Endothelial cell (in vitro differentiated cells): ENCODE results near the gene MED31. TPM values are rescaled to one million over a fixed set of nuclear protein-coding genes. Genes with fewer than 3 reads are reported as not detected.

Source experiments
- DNase-seq: peaks from one replicate; pipeline ENCODE4 v3.0.0; 2021; ENCODE audit warnings: low spot score
- H3K27ac Mint-ChIP-seq: one replicate; pipeline ENCODE4 v1.8.0; 2021; ENCODE audit warnings: mixed read lengths, inconsistent platforms; ENCODE audit not compliant: unreplicated experiment
- H3K27me3 Mint-ChIP-seq: one replicate; pipeline ENCODE4 v1.8.0; 2021; ENCODE audit warnings: mild to moderate bottlenecking, moderate library complexity, mixed read lengths, inconsistent platforms; ENCODE audit not compliant: unreplicated experiment
- H3K36me3 Mint-ChIP-seq: one replicate; pipeline ENCODE4 v1.8.0; 2021; ENCODE audit warnings: mild to moderate bottlenecking, low read depth, mixed read lengths, inconsistent platforms; ENCODE audit not compliant: unreplicated experiment
- H3K4me1 Mint-ChIP-seq: one replicate; pipeline ENCODE4 v1.8.0; 2021; ENCODE audit warnings: mild to moderate bottlenecking, mixed read lengths, inconsistent platforms; ENCODE audit not compliant: unreplicated experiment
- H3K4me3 Mint-ChIP-seq: one replicate; pipeline ENCODE4 v1.8.0; 2021; ENCODE audit warnings: mild to moderate bottlenecking, mixed read lengths, inconsistent platforms; ENCODE audit not compliant: unreplicated experiment
- H3K9me3 Mint-ChIP-seq: one replicate; pipeline ENCODE4 v1.8.0; 2021; ENCODE audit warnings: mixed read lengths, inconsistent platforms; ENCODE audit not compliant: unreplicated experiment
- total RNA-seq: library from RNA; stranded (reverse); fragmentation: NEBNext Ultra II Directional; extraction: Animal tissue kit (Norgen Biotek cat#: 25700); gene quantifications from one replicate; pipeline ENCODE4 v1.2.1, GENCODE V29; 2021; ENCODE audit not compliant: unreplicated experiment
- TF ChIP-seq, protein P1 (sequence below): fragments of 200-600 bp; sonication (generic); IDR thresholded peaks from one replicate; pipeline ENCODE4 v1.5.0; 2021; ENCODE audit warnings: antibody characterized with exemption; ENCODE audit not compliant: unreplicated experiment

MED31 gene
- total RNA-seq, 1 donor from 2014 or later, result 18.3 TPM

- DNase-seq, result peak; percentile 48
- Mint-ChIP-seq H3K9me3 (no peaks in the 10 kb centered on the region), H3K36me3 (no peaks in the 10 kb centered on the region), H3K27ac (peak overlapping the region; percentile 18), H3K27me3 (peaks cover 13% of the 10 kb centered on the region), H3K4me3 (peak overlapping the region; percentile 83), H3K4me1 (peaks cover 30% of the 10 kb centered on the region)
- TF ChIP-seq, protein P1, sequence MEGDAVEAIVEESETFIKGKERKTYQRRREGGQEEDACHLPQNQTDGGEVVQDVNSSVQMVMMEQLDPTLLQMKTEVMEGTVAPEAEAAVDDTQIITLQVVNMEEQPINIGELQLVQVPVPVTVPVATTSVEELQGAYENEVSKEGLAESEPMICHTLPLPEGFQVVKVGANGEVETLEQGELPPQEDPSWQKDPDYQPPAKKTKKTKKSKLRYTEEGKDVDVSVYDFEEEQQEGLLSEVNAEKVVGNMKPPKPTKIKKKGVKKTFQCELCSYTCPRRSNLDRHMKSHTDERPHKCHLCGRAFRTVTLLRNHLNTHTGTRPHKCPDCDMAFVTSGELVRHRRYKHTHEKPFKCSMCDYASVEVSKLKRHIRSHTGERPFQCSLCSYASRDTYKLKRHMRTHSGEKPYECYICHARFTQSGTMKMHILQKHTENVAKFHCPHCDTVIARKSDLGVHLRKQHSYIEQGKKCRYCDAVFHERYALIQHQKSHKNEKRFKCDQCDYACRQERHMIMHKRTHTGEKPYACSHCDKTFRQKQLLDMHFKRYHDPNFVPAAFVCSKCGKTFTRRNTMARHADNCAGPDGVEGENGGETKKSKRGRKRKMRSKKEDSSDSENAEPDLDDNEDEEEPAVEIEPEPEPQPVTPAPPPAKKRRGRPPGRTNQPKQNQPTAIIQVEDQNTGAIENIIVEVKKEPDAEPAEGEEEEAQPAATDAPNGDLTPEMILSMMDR, result no peak
Measured at GRCh38 chr17:6654841-6655731, 3.7 kb upstream of the MED31 start.

GRCh38 chr17:6651919-6652452 lies 581 bp upstream of the MED31 start:
- TF ChIP-seq, protein P1, result no peak
- no peak for DNase-seq
- Mint-ChIP-seq H3K27me3 (peaks cover 12% of the 10 kb centered on the region), H3K4me1 (peaks cover 23% of the 10 kb centered on the region), H3K4me3 (peak overlapping the region; percentile 31), H3K36me3 (peaks cover 9% of the 10 kb centered on the region), H3K27ac (no peak overlapping the region), H3K9me3 (no peaks in the 10 kb centered on the region)

DNA sequence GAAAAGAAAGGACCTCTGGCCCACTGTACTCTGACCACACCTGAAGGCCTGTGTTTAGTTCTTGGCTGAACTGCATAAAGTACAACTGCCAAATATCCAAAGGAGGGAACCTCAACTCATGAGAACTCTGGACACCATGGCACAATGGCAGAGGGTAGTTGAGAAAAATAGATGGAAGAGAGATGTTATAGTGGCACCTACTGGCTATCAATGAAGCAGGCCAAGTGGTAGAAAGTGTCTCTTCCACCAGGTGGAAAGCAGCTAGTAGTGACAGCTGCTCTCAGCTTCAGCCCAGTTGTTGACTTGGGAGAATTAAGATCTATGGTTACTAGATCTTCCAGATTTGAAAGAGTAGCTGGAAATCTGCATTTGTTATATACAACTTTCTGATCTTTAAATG lies 3.2 kb downstream of the MED31 start:
- peaks cover 11% of the 10 kb centered on the region for H3K4me1 Mint-ChIP-seq
- DNase-seq, result no peak
- peaks cover 17% of the 10 kb centered on the region for H3K36me3 Mint-ChIP-seq
- H3K27ac Mint-ChIP-seq, result no peak overlapping the region
- H3K27me3 Mint-ChIP-seq, result peaks cover 6% of the 10 kb centered on the region
- H3K9me3 Mint-ChIP-seq, result no peaks in the 10 kb centered on the region
- TF ChIP-seq, protein P1, result no peak
- no peak overlapping the region for H3K4me3 Mint-ChIP-seq

DNA sequence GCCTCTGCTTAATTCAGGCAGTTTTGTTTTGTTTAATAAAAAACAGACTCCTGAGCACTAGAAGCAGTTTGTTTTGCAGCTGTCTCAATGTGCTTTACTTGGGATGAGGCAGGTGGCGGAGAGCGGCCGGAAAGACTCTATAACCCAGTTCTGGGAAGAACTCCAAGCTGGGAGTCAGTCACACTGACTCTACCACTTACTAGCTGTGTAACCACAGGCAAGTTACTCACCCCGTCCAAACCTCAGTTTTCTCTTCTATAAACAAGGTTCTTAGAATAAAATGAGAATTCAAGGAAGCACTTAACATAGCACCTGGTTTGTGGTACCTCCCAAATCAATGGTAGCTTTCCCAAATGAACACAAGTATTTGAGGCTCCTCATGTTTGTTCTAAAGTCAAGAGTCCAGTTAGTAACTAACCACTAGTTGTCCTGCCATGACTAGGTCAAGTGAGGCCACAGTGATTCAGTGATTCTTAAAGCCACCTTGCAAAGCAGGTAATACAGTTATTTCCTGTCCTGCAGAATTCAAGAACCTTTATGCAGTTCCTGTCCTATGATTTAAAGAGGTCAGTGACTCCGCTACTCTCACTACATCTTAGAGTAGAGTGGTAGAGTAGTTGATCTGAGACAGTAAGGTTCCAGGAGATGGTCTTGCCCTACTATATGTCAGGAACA lies 7.8 kb downstream of the MED31 start:
- H3K9me3 Mint-ChIP-seq, result no peaks in the 10 kb centered on the region
- no peak overlapping the region for H3K27ac Mint-ChIP-seq
- H3K4me3 Mint-ChIP-seq, result no peak overlapping the region
- peaks cover 14% of the 10 kb centered on the region for H3K4me1 Mint-ChIP-seq
- DNase-seq, result no peak
- peaks cover 10% of the 10 kb centered on the region for H3K27me3 Mint-ChIP-seq
- TF ChIP-seq, protein P1, result no peak
- H3K36me3 Mint-ChIP-seq, result peaks cover 9% of the 10 kb centered on the region

DNA sequence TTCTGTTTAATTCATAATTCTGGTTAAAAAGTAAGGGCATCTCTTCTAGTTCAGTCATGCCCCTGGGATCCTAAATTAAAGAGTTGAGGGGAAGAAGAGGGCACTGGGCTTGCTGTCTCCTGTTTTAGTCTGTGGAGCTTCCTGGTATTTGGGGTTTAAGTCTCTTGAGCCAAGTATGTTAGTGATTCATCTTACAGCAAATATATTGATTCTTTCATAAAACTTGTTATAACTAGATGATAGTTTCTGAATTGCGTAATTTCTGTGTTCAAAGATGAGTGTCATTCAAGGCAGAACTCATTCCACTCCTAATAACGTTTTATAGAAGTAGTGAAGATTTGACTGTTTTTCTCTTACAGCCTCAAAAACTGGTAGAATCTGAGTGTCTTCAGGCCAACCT lies 8.8 kb downstream of the MED31 start:
- Mint-ChIP-seq H3K27ac (peak overlapping the region; percentile 31), H3K4me3 (peak overlapping the region; percentile 75), H3K9me3 (no peaks in the 10 kb centered on the region), H3K27me3 (peaks cover 11% of the 10 kb centered on the region), H3K36me3 (peaks cover 10% of the 10 kb centered on the region), H3K4me1 (peaks cover 14% of the 10 kb centered on the region)
- TF ChIP-seq, protein P1, result no peak
- no peak for DNase-seq
